Smooth muscle cell (in vitro differentiated cells): ENCODE data around the gene KIR3DL3. TPM values are rescaled to one million over a fixed set of nuclear protein-coding genes. Genes with fewer than 3 reads are reported as not detected.
"Not testable (repeated sequence)": the region's sequence is repeated elsewhere in the genome, so short reads cannot be mapped to it uniquely, and the experiment has no call there.

Experiments
- DNase-seq: peaks from one replicate; lab custom pipeline; 2025; ENCODE audit not compliant: unreplicated experiment; lab: John Stamatoyannopoulos, UW
- H2AFZ ChIP-seq: fragments of 200-600 bp; sonication (generic); 2 replicates; pipeline ENCODE4 v1.6.0; 2016; ENCODE audit warnings: antibody characterized with exemption, low read depth, mild to moderate bottlenecking
- H3F3A ChIP-seq: fragments of 200-600 bp; sonication (generic); 2 replicates; pipeline ENCODE4 v1.6.0; 2017; ENCODE audit warnings: antibody characterized with exemption, low read depth
- H3K27ac ChIP-seq: fragments of 200-600 bp; sonication (generic); 2 replicates; pipeline ENCODE4 v1.5.1; 2016; ENCODE audit warnings: low read depth, mild to moderate bottlenecking
- H3K27me3 ChIP-seq: fragments of 200-600 bp; sonication (generic); 2 replicates; pipeline ENCODE4 v1.6.1; 2016; ENCODE audit warnings: low read depth, mild to moderate bottlenecking
- H3K36me3 ChIP-seq: fragments of 200-600 bp; sonication (generic); 2 replicates; pipeline ENCODE4 v1.5.1; 2016; ENCODE audit warnings: low read depth
- H3K4me1 ChIP-seq: fragments of 200-600 bp; sonication (generic); 2 replicates; pipeline ENCODE4 v1.5.1; 2016; ENCODE audit warnings: low read depth
- H3K4me2 ChIP-seq: fragments of 200-600 bp; sonication (generic); 2 replicates; pipeline ENCODE4 v1.6.0; 2016; ENCODE audit warnings: mild to moderate bottlenecking
- H3K4me3 ChIP-seq: fragments of 200-600 bp; sonication (generic); 2 replicates; pipeline ENCODE4 v1.5.1; 2016; ENCODE audit warnings: mild to moderate bottlenecking
- H3K79me2 ChIP-seq: fragments of 200-600 bp; sonication (generic); 2 replicates; pipeline ENCODE4 v1.6.0; 2016; ENCODE audit warnings: low read depth, mild to moderate bottlenecking
- H3K9ac ChIP-seq: fragments of 200-600 bp; sonication (generic); 2 replicates; pipeline ENCODE4 v1.6.0; 2016; ENCODE audit warnings: low read depth
- H3K9me3 ChIP-seq: fragments of 200-600 bp; sonication (generic); replicated peaks from 2 replicates; pipeline ENCODE4 v1.5.1; 2016; ENCODE audit warnings: low read depth
- H4K20me1 ChIP-seq: fragments of 200-600 bp; sonication (generic); 2 replicates; pipeline ENCODE4 v1.6.0; 2016; ENCODE audit warnings: low read depth
- WGBS: methylation state at CpG from one replicate; pipeline ENCODE4 v1.1.7; 2016; ENCODE audit warnings: low lambda C conversion rate; 5-methylcytosine and 5-hydroxymethylcytosine counted together
- polyA plus RNA-seq: library from polyadenylated mRNA; unstranded; fragments of >200 nt; fragmentation: Nextera tagmentation; extraction: Ambion mirVana; gene quantifications from 2 replicates; pipeline ENCODE4 v1.2.1, GENCODE V29; 2016
- total RNA-seq: library from RNA; depleted of rRNA; stranded (reverse); fragments of >200 nt; gene quantifications from 2 replicates; pipeline ENCODE4 v1.2.3, GENCODE V29; 2014
- TF ChIP-seq, protein P1 (sequence below): fragments of 200-600 bp; sonication (generic); IDR thresholded peaks from 2 replicates; pipeline ENCODE4 v1.5.1; 2017; ENCODE audit warnings: borderline replicate concordance, mild to moderate bottlenecking, antibody characterized with exemption; ENCODE audit not compliant: insufficient read depth, poor library complexity, severe bottlenecking

The KIR3DL3 gene
- total and polyA plus RNA-seq, 2 experiments from 2014 or later: not detected

DNA sequence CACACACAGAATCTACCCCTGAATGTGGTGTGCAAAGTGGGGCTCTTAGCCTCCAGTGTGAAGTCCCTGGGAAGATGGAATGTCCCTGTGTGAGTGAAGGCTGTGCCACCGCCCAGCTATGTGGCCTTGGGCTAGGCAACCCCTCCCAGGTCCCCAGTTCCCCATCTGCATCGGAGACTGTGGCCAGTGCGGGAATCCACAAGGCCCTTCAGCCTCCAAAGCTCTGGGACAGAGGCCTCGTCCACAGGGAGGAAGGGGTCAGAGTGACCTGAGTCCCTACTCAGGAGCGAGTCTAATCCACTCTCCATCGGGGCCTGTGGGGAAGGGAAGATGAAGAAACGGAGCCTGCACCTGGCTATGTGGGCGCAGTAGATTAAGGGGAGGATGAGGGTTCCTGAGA lies 19.3 kb upstream of the KIR3DL3 start:
- Histone ChIP-seq H3K4me1 (no peaks in the 10 kb centered on the region), H3K79me2 (no peaks in the 10 kb centered on the region), H3K4me3 (no peak overlapping the region), H4K20me1 (no peaks in the 10 kb centered on the region), H3K4me2 (no peak overlapping the region), H3K27me3 (no peaks in the 10 kb centered on the region), H3K9ac (no peak overlapping the region), H3K36me3 (no peaks in the 10 kb centered on the region), H2AFZ (no peak overlapping the region), H3K9me3 (peaks cover 6% of the 10 kb centered on the region), H3F3A (no peaks in the 10 kb centered on the region), H3K27ac (no peak overlapping the region)
- TF ChIP-seq, protein P1, sequence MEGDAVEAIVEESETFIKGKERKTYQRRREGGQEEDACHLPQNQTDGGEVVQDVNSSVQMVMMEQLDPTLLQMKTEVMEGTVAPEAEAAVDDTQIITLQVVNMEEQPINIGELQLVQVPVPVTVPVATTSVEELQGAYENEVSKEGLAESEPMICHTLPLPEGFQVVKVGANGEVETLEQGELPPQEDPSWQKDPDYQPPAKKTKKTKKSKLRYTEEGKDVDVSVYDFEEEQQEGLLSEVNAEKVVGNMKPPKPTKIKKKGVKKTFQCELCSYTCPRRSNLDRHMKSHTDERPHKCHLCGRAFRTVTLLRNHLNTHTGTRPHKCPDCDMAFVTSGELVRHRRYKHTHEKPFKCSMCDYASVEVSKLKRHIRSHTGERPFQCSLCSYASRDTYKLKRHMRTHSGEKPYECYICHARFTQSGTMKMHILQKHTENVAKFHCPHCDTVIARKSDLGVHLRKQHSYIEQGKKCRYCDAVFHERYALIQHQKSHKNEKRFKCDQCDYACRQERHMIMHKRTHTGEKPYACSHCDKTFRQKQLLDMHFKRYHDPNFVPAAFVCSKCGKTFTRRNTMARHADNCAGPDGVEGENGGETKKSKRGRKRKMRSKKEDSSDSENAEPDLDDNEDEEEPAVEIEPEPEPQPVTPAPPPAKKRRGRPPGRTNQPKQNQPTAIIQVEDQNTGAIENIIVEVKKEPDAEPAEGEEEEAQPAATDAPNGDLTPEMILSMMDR: no peak
- DNase-seq: no peak
- 60% methylated on average over 8 of the region's 8 CpGs for WGBS

DNA sequence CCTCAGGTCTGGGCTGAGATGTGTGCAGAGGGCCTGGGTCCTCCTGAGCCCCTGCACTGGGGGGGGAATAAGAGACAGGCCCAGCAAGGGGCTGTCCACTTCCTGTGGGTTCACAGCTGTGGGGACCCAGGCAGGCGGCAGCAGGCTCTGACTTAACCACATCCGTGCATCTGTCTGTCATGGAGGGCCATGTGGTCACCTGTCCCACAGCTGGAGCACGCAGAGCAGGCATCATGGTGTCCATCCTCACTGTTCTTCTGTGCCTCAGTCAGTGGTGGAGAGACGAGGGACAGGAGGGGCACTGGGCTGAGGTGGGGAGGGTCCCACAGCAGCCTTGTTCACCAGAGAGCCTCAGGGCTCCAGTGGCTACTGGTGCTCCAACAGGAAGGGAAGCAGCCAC lies 16.3 kb upstream of the KIR3DL3 start:
- 47% methylated on average over 4 of the region's 4 CpGs for WGBS
- Histone ChIP-seq H3K9me3 (peaks cover 3% of the 10 kb centered on the region), H2AFZ (no peak overlapping the region), H3K79me2 (no peaks in the 10 kb centered on the region), H3K27me3 (no peaks in the 10 kb centered on the region), H3K4me3 (no peak overlapping the region), H3K4me1 (no peaks in the 10 kb centered on the region), H3K4me2 (no peak overlapping the region), H3F3A (no peaks in the 10 kb centered on the region), H3K27ac (no peak overlapping the region), H4K20me1 (no peaks in the 10 kb centered on the region), H3K36me3 (no peaks in the 10 kb centered on the region), H3K9ac (no peak overlapping the region)
- DNase-seq: no peak
- TF ChIP-seq, protein P1: no peak

DNA sequence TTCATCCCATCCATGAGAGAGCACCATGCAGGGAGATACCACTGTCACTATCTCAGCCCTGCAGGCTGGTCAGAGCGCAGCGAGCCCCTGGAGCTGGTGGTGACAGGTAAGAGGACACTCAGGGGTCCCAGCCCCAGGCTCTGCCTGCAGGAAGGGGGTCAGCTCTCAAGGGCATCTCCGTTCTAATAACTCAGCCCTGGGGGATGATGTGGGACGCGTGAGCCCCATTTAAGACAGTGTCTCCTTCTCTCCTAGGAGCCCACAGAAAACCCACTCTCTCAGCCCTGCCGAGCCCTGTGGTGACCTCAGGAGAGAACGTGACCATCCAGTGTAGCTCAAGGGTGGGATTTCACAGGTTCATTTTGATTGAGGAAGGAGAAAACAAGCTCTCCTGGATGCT lies 15.5 kb upstream of the KIR3DL3 start:
- TF ChIP-seq, protein P1: no peak
- Histone ChIP-seq H3K27me3 (no peaks in the 10 kb centered on the region), H3K9ac (no peak overlapping the region), H3K36me3 (no peaks in the 10 kb centered on the region), H3K4me2 (no peak overlapping the region), H3K79me2 (no peaks in the 10 kb centered on the region), H3K4me1 (no peaks in the 10 kb centered on the region), H4K20me1 (no peaks in the 10 kb centered on the region), H3K9me3 (no peaks in the 10 kb centered on the region), H3K27ac (no peak overlapping the region), H2AFZ (no peak overlapping the region), H3F3A (no peaks in the 10 kb centered on the region), H3K4me3 (no peak overlapping the region)
- no peak for DNase-seq
- 82% methylated on average over 7 of the region's 7 CpGs for WGBS

DNA sequence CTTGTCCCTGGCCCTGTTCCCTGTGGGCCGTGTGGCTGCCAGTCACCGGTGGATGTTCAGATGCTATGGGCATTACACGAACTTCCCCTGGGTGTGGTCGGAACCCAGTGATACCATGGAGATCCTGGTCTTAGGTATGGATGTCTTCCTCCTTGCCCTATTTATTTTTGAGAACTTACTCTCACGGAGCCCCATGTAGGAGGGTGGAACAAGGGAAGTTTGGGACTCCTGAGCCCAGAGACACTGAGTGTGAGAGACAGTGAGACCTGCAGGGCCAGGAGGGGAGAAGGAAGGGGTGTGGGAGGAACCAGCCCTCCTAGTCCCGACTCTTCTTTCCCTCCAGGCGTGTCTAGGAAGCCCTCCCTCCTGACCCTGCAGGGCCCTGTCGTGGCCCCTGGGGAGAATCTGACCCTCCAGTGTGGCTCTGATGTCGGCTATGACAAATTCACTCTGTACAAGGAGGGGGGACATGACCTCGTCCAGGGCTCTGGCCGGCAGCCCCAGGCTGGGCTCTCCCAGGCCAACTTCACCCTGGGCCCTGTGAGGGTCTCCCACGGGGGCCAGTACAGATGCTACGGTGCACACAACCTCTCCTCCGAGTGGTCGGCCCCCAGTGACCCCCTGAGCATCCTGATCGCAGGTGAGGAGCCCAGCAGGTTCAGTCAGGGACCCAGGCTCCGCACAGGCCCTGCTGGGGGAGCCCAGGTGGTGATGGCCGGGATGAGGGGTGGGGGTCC lies 14.9 kb upstream of the KIR3DL3 start:
- no peak for DNase-seq
- Histone ChIP-seq H3K4me2 (no peak overlapping the region), H3K36me3 (no peaks in the 10 kb centered on the region), H3K9ac (no peak overlapping the region), H2AFZ (no peak overlapping the region), H3K27ac (no peak overlapping the region), H3K79me2 (no peaks in the 10 kb centered on the region), H3K9me3 (no peaks in the 10 kb centered on the region), H4K20me1 (no peaks in the 10 kb centered on the region), H3K4me3 (no peak overlapping the region), H3F3A (no peaks in the 10 kb centered on the region), H3K27me3 (no peaks in the 10 kb centered on the region), H3K4me1 (no peaks in the 10 kb centered on the region)
- WGBS: 73% methylated on average over 18 of the region's 18 CpGs
- TF ChIP-seq, protein P1: no peak

DNA sequence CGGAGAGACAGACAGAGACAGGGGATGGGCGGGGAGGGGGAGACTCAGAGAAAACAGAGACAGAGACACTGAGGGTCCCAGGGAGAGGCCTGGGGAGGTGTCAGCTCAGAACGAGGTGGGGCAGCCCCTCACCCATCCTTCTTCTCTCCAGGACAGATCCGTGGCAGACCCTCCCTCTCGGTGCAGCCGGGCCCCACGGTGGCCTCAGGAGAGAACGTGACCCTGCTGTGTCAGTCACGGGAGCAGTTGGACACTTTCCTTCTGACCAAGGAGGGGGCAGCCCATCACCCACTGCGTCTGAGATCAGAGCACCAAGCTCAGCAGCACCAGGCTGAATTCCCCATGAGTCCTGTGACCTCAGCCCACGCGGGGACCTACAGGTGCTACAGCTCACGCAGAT lies 14.3 kb upstream of the KIR3DL3 start:
- H3K27ac ChIP-seq, DNase-seq, H3K4me1 ChIP-seq, H3K9me3 ChIP-seq, H3K79me2 ChIP-seq, H3F3A ChIP-seq, H3K27me3 ChIP-seq, H3K4me2 ChIP-seq, H3K36me3 ChIP-seq, H2AFZ ChIP-seq, H3K9ac ChIP-seq, H4K20me1 ChIP-seq, H3K4me3 ChIP-seq: not testable (repeated sequence)
- 70% methylated on average over 9 of the region's 13 CpGs for WGBS
